ENCODE measurements around the gene CABP4.

The CABP4 gene

GRCh38 chr11:67436459-67437081 lies 18.6 kb upstream of the CABP4 start:
- peak; percentile 87 for DNase-seq

GRCh38 chr11:67437082-67437808 lies 17.9 kb upstream of the CABP4 start, which contains the start of gene PTPRCAP:
TSS of gene PTPRCAP (minus strand) at chr11:67437682. CDS start at chr11:67437619, 63 bp downstream.
- peak; percentile 91 for DNase-seq

DNA sequence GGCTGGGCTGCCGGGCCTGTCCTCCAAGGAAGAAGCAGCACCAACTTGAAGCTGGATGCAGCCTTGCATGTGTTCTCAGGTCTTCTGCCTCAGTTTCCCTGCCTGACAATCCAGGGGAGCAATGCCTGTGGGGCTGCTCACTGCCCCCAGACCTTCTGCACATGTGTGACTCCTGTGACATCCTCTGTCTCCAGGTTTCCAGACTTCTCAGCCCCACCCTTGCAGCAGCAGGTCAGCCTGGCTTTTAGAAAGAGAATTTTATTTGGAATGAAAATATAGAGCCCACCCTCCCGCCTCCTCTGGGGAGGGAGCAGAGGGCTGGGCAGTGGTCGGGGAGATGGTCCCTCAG lies 17.4 kb upstream of the CABP4 start:
- no peak for DNase-seq

- peak; percentile 92 for DNase-seq
Measured at GRCh38 chr11:67438158-67438902, 16.8 kb upstream of the CABP4 start.

- peak; percentile 77 for DNase-seq
Measured at GRCh38 chr11:67439321-67440228, 15.6 kb upstream of the CABP4 start.

GRCh38 chr11:67440229-67441097 lies 14.7 kb upstream of the CABP4 start:
- peak; percentile 71 for DNase-seq

DNA sequence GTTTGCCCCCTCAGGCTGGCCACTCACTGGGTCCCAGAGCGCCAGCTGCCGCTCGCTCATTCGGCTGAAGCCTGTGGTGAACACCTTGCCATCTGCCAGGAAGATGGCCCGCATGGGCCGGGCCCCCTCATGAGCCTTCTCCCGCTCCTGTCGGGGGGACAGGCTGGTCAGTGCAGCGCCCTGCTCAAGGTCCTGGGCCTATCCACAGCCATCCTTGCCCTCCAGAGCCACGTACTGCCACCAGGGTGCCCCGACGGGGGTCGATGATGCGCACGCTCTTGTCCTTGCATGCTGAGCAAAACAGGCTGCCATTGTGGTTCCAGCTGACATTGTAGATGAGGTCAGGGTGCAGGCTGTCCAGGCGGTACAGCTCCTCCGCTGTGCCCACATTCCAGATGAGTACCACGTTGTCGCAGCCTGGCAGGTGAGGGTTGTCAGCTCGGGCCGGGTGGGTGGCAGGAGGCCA lies 14.0 kb upstream of the CABP4 start:
- no peak for DNase-seq

GRCh38 chr11:67441731-67442351 lies 13.3 kb upstream of the CABP4 start:
- no peak for DNase-seq

- DNase-seq: no peak
Measured at GRCh38 chr11:67442504-67443404, 12.4 kb upstream of the CABP4 start.

DNA sequence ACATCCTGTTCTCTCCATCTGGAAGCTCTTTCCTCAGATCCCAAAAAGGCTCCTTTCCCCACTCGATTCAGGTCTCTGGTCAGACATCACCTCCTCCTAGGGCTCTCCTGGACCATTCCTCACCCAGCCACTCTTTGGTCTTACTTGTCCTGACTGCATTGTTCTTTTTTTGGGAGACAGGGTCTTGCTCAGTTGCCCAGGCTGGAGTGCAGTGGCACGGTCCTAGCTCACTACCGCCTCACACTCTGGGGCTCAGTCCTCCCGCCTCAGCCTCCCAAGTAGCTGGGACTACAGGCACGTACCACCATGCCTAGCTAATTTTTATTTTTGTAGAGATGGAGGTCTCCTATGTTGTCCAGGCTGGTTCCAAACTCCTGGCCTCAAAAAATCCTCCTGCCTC lies 9.6 kb upstream of the CABP4 start:
- no peak for DNase-seq

GRCh38 chr11:67448220-67448609 lies 6.9 kb upstream of the CABP4 start:
- DNase-seq: no peak

- no peak for DNase-seq
Measured at GRCh38 chr11:67449116-67449844, 5.9 kb upstream of the CABP4 start.

GRCh38 chr11:67450796-67451657 lies 4.1 kb upstream of the CABP4 start:
- DNase-seq: no peak

DNA sequence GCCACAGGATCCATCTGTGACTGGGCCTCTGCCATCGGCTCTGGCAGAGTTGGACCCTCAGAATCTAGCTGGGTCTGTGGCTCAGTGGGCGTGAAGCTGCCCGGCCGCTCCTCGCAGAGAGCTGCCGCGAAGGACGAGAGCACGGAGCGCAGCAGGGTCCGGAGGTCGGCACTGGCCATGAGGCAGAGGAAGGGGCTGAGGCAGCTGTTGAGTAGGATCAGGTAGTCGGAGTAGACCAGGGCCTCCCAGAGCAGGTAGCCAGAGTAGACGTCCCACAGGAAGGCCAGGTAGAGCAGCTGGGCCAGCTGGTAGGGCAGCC lies 3.5 kb upstream of the CABP4 start:
- DNase-seq: no peak

DNA sequence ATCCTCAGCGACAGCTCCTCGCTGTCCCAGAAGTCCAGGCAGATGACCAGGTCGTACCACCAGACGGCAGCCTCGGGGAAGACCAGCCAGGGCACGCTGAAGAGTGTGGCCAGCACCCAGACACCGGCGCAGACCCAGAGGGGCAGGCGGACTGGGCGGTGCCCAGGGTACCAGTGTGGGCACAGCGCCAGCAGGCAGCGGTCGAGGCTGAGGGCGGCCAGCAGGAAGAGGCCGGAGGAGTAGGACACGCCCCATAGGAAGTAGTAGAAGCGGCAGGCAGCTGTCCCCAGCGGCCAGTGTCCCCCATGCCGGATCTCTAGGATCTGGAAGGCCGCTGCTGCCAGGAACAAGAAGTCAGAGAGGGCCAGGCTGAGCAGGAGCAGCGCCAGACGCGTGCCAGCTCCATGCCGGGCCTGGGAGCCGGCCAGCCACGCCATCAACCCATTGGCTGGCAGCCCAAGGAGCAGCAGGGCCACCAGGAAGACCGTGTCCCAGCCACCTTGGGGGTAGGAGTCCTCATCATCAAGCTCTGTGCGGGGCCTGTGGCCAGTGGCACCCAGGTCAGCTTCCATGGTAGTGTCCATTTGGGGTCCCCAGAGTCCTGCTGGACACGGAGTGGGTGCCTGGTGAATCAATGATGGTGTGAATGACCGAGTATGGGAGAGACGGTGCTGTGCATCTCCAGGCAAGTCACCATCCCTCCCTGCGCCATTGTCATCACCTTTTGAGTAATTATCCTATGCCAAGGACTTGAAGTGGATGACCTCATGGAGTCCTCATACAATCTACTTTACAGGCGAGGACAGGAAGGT lies 2.8 kb upstream of the CABP4 start, which contains the start of gene GPR152:
TSS of gene GPR152 (minus strand) at position 589 of the 812 bp plus-strand sequence. CDS start at position 584, 5 bp downstream.
- DNase-seq: no peak

DNA sequence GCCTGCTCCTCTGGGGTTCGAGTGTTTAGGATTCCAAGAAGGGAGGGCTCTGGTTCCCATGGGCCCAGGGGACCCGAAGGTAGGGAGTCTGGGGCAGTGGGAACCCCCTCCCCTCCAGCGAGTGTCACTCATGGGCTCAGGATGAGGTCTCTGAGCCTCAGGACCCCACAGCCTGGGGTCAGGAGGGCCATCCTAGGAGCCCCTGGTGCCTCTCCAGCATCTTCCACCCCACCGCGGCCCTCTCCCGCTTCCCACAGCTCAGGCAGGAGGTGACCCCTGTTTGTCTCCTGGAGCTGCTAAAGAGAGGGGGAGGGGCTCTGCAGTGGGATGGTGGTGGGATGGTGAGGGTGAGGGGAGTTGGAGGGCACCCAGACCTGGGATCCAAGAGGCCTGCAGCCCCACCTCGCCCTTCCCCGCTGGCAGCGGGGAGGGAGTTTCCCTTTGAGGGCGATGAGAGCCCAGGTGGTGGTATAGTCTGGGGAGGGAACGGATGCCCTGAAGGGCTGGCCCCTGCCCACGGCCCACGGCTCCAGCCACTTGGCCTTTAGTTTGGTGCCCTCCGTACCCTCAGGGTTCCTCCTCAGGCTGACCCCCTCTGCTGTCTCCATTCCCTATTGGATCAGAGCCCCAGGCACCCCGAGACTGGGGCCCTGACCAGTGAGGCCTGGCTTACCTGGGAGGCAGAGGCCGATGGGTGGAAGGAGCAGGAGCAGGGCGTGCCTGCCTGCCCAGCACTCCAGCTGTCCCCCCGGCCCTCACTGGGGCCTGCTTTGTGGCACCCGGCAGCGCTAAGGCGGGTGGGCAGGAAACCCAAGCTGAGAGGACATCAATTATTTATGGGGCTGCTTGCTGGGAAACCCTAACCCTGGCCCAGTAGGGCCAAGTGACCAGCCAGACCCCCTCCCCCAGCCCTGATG lies 1.1 kb upstream of the CABP4 start:
- no peak for DNase-seq

Measured in activated effector memory CD4-positive, alpha-beta T cell treated with anti-CD3 and anti-CD28 coated beads, Interleukin-2, amount 50 U/mL, for 16 hours (primary cell).